ENCODE results near the gene PEPD.

GRCh38 chr19:33513424-33513823 lies 8.2 kb downstream of the PEPD start:
- no peak for TF ChIP-seq EZH2 (IDR thresholded peaks at IDR 0.05; ENCODE audit: borderline replicate concordance, low read depth, low read length, severe bottlenecking)
- no peak for TF ChIP-seq FOS (IDR thresholded peaks at IDR 0.05; ENCODE audit: borderline replicate concordance, insufficient read depth, low read length)
- TF ChIP-seq, protein P1, sequence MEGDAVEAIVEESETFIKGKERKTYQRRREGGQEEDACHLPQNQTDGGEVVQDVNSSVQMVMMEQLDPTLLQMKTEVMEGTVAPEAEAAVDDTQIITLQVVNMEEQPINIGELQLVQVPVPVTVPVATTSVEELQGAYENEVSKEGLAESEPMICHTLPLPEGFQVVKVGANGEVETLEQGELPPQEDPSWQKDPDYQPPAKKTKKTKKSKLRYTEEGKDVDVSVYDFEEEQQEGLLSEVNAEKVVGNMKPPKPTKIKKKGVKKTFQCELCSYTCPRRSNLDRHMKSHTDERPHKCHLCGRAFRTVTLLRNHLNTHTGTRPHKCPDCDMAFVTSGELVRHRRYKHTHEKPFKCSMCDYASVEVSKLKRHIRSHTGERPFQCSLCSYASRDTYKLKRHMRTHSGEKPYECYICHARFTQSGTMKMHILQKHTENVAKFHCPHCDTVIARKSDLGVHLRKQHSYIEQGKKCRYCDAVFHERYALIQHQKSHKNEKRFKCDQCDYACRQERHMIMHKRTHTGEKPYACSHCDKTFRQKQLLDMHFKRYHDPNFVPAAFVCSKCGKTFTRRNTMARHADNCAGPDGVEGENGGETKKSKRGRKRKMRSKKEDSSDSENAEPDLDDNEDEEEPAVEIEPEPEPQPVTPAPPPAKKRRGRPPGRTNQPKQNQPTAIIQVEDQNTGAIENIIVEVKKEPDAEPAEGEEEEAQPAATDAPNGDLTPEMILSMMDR (IDR thresholded peaks at IDR 0.05; ENCODE audit: extremely low read depth in 1 of 2, insufficient read depth in 1 of 2, low read depth in 1 of 2, low read length in 2 of 2) = no peak
- no peak for TF ChIP-seq POLR2AphosphoS5 (IDR thresholded peaks at IDR 0.05; ENCODE audit: insufficient read depth, low read depth, low read length)
- TF ChIP-seq MYC (IDR thresholded peaks at IDR 0.05; ENCODE audit: low read depth, low read length) = no peak
- TF ChIP-seq POLR2A (IDR thresholded peaks at IDR 0.05; ENCODE audit: low read depth, low read length) = no peak
- TF ChIP-seq JUN (IDR thresholded peaks at IDR 0.05; ENCODE audit: borderline replicate concordance, insufficient read depth, insufficient read length, low read depth) = no peak
- TF ChIP-seq MAX (IDR thresholded peaks at IDR 0.05; ENCODE audit: insufficient read depth, insufficient read length) = no peak
